ENCODE results near the gene CCDC33.

CCDC33 gene

GRCh38 chr15:74208901-74209559 lies 27.1 kb upstream of the CCDC33 start:
- Histone ChIP-seq H3K27me3 (replicated peaks; ENCODE audit: control insufficient read depth, insufficient read depth, low read length, poor library complexity, severe bottlenecking) (no peaks in the 10 kb centered on the region), H3K36me3 (ENCODE audit: control insufficient read depth, insufficient read depth, low read length) (no peaks in the 10 kb centered on the region), H3K4me3 (ENCODE audit: insufficient read depth, low read depth, low read length, poor library complexity, severe bottlenecking) (no peak overlapping the region), H3K27ac (ENCODE audit: insufficient read depth, low read length, poor library complexity, severe bottlenecking) (no peak overlapping the region), H3K4me1 (ENCODE audit: control insufficient read depth, insufficient read depth, low read length, poor library complexity, severe bottlenecking) (no peaks in the 10 kb centered on the region), H3K9me3 (ENCODE audit: control insufficient read depth, low read length) (no peaks in the 10 kb centered on the region)
- DNase-seq = no peak

- H3K27ac ChIP-seq (ENCODE audit: insufficient read depth, low read length, poor library complexity, severe bottlenecking) = no peak overlapping the region
- H3K36me3 ChIP-seq (ENCODE audit: control insufficient read depth, insufficient read depth, low read length) = no peaks in the 10 kb centered on the region
- no peak for DNase-seq
- H3K4me3 ChIP-seq (ENCODE audit: insufficient read depth, low read depth, low read length, poor library complexity, severe bottlenecking) = no peak overlapping the region
- H3K9me3 ChIP-seq (ENCODE audit: control insufficient read depth, low read length) = no peaks in the 10 kb centered on the region
- H3K4me1 ChIP-seq (ENCODE audit: control insufficient read depth, insufficient read depth, low read length, poor library complexity, severe bottlenecking) = no peaks in the 10 kb centered on the region
- no peaks in the 10 kb centered on the region for H3K27me3 ChIP-seq (replicated peaks; ENCODE audit: control insufficient read depth, insufficient read depth, low read length, poor library complexity, severe bottlenecking)
Measured at GRCh38 chr15:74209560-74209958, 26.6 kb upstream of the CCDC33 start.

GRCh38 chr15:74209997-74210671 lies 26.0 kb upstream of the CCDC33 start:
- Histone ChIP-seq H3K27ac (ENCODE audit: insufficient read depth, low read length, poor library complexity, severe bottlenecking) (no peak overlapping the region), H3K4me3 (ENCODE audit: insufficient read depth, low read depth, low read length, poor library complexity, severe bottlenecking) (no peak overlapping the region), H3K36me3 (ENCODE audit: control insufficient read depth, insufficient read depth, low read length) (no peaks in the 10 kb centered on the region), H3K4me1 (ENCODE audit: control insufficient read depth, insufficient read depth, low read length, poor library complexity, severe bottlenecking) (no peaks in the 10 kb centered on the region), H3K9me3 (ENCODE audit: control insufficient read depth, low read length) (no peaks in the 10 kb centered on the region), H3K27me3 (replicated peaks; ENCODE audit: control insufficient read depth, insufficient read depth, low read length, poor library complexity, severe bottlenecking) (no peaks in the 10 kb centered on the region)
- DNase-seq = no peak

- Histone ChIP-seq H3K27me3 (replicated peaks; ENCODE audit: control insufficient read depth, insufficient read depth, low read length, poor library complexity, severe bottlenecking) (no peaks in the 10 kb centered on the region), H3K27ac (ENCODE audit: insufficient read depth, low read length, poor library complexity, severe bottlenecking) (no peak overlapping the region), H3K9me3 (ENCODE audit: control insufficient read depth, low read length) (no peaks in the 10 kb centered on the region), H3K36me3 (ENCODE audit: control insufficient read depth, insufficient read depth, low read length) (no peaks in the 10 kb centered on the region), H3K4me3 (ENCODE audit: insufficient read depth, low read depth, low read length, poor library complexity, severe bottlenecking) (no peak overlapping the region), H3K4me1 (ENCODE audit: control insufficient read depth, insufficient read depth, low read length, poor library complexity, severe bottlenecking) (no peaks in the 10 kb centered on the region)
- no peak for DNase-seq
Measured at GRCh38 chr15:74210729-74211128, 25.4 kb upstream of the CCDC33 start.

- Histone ChIP-seq H3K27me3 (replicated peaks; ENCODE audit: control insufficient read depth, insufficient read depth, low read length, poor library complexity, severe bottlenecking) (no peaks in the 10 kb centered on the region), H3K9me3 (ENCODE audit: control insufficient read depth, low read length) (no peaks in the 10 kb centered on the region), H3K4me1 (ENCODE audit: control insufficient read depth, insufficient read depth, low read length, poor library complexity, severe bottlenecking) (no peaks in the 10 kb centered on the region), H3K36me3 (ENCODE audit: control insufficient read depth, insufficient read depth, low read length) (no peaks in the 10 kb centered on the region), H3K27ac (ENCODE audit: insufficient read depth, low read length, poor library complexity, severe bottlenecking) (no peak overlapping the region), H3K4me3 (ENCODE audit: insufficient read depth, low read depth, low read length, poor library complexity, severe bottlenecking) (no peak overlapping the region)
- no peak for DNase-seq
Measured at GRCh38 chr15:74211656-74212055, 24.5 kb upstream of the CCDC33 start.

GRCh38 chr15:74212494-74212893 lies 23.6 kb upstream of the CCDC33 start:
- no peaks in the 10 kb centered on the region for H3K27me3 ChIP-seq (replicated peaks; ENCODE audit: control insufficient read depth, insufficient read depth, low read length, poor library complexity, severe bottlenecking)
- H3K9me3 ChIP-seq (ENCODE audit: control insufficient read depth, low read length) = no peaks in the 10 kb centered on the region
- H3K27ac ChIP-seq (ENCODE audit: insufficient read depth, low read length, poor library complexity, severe bottlenecking) = no peak overlapping the region
- no peak overlapping the region for H3K4me3 ChIP-seq (ENCODE audit: insufficient read depth, low read depth, low read length, poor library complexity, severe bottlenecking)
- no peak for DNase-seq
- no peaks in the 10 kb centered on the region for H3K4me1 ChIP-seq (ENCODE audit: control insufficient read depth, insufficient read depth, low read length, poor library complexity, severe bottlenecking)
- H3K36me3 ChIP-seq (ENCODE audit: control insufficient read depth, insufficient read depth, low read length) = no peaks in the 10 kb centered on the region

- no peak overlapping the region for H3K27ac ChIP-seq (ENCODE audit: insufficient read depth, low read length, poor library complexity, severe bottlenecking)
- no peak for DNase-seq
- H3K4me3 ChIP-seq (ENCODE audit: insufficient read depth, low read depth, low read length, poor library complexity, severe bottlenecking) = no peak overlapping the region
- no peaks in the 10 kb centered on the region for H3K4me1 ChIP-seq (ENCODE audit: control insufficient read depth, insufficient read depth, low read length, poor library complexity, severe bottlenecking)
- no peaks in the 10 kb centered on the region for H3K27me3 ChIP-seq (replicated peaks; ENCODE audit: control insufficient read depth, insufficient read depth, low read length, poor library complexity, severe bottlenecking)
- no peaks in the 10 kb centered on the region for H3K36me3 ChIP-seq (ENCODE audit: control insufficient read depth, insufficient read depth, low read length)
- H3K9me3 ChIP-seq (ENCODE audit: control insufficient read depth, low read length) = no peaks in the 10 kb centered on the region
Measured at GRCh38 chr15:74213858-74214284, 22.3 kb upstream of the CCDC33 start.

GRCh38 chr15:74214324-74215021 lies 21.7 kb upstream of the CCDC33 start:
- H3K27ac ChIP-seq (ENCODE audit: insufficient read depth, low read length, poor library complexity, severe bottlenecking) = no peak overlapping the region
- no peaks in the 10 kb centered on the region for H3K36me3 ChIP-seq (ENCODE audit: control insufficient read depth, insufficient read depth, low read length)
- H3K27me3 ChIP-seq (replicated peaks; ENCODE audit: control insufficient read depth, insufficient read depth, low read length, poor library complexity, severe bottlenecking) = no peaks in the 10 kb centered on the region
- H3K4me1 ChIP-seq (ENCODE audit: control insufficient read depth, insufficient read depth, low read length, poor library complexity, severe bottlenecking) = no peaks in the 10 kb centered on the region
- DNase-seq = no peak
- H3K9me3 ChIP-seq (ENCODE audit: control insufficient read depth, low read length) = no peaks in the 10 kb centered on the region
- H3K4me3 ChIP-seq (ENCODE audit: insufficient read depth, low read depth, low read length, poor library complexity, severe bottlenecking) = no peak overlapping the region

GRCh38 chr15:74215958-74216357 lies 20.2 kb upstream of the CCDC33 start:
- no peaks in the 10 kb centered on the region for H3K36me3 ChIP-seq (ENCODE audit: control insufficient read depth, insufficient read depth, low read length)
- no peaks in the 10 kb centered on the region for H3K4me1 ChIP-seq (ENCODE audit: control insufficient read depth, insufficient read depth, low read length, poor library complexity, severe bottlenecking)
- DNase-seq = no peak
- no peaks in the 10 kb centered on the region for H3K9me3 ChIP-seq (ENCODE audit: control insufficient read depth, low read length)
- no peak overlapping the region for H3K27ac ChIP-seq (ENCODE audit: insufficient read depth, low read length, poor library complexity, severe bottlenecking)
- H3K27me3 ChIP-seq (replicated peaks; ENCODE audit: control insufficient read depth, insufficient read depth, low read length, poor library complexity, severe bottlenecking) = no peaks in the 10 kb centered on the region
- H3K4me3 ChIP-seq (ENCODE audit: insufficient read depth, low read depth, low read length, poor library complexity, severe bottlenecking) = no peak overlapping the region

- no peaks in the 10 kb centered on the region for H3K9me3 ChIP-seq (ENCODE audit: control insufficient read depth, low read length)
- no peak overlapping the region for H3K27ac ChIP-seq (ENCODE audit: insufficient read depth, low read length, poor library complexity, severe bottlenecking)
- DNase-seq = no peak
- H3K36me3 ChIP-seq (ENCODE audit: control insufficient read depth, insufficient read depth, low read length) = no peaks in the 10 kb centered on the region
- no peaks in the 10 kb centered on the region for H3K27me3 ChIP-seq (replicated peaks; ENCODE audit: control insufficient read depth, insufficient read depth, low read length, poor library complexity, severe bottlenecking)
- no peak overlapping the region for H3K4me3 ChIP-seq (ENCODE audit: insufficient read depth, low read depth, low read length, poor library complexity, severe bottlenecking)
- no peaks in the 10 kb centered on the region for H3K4me1 ChIP-seq (ENCODE audit: control insufficient read depth, insufficient read depth, low read length, poor library complexity, severe bottlenecking)
Measured at GRCh38 chr15:74216949-74217348, 19.2 kb upstream of the CCDC33 start.
